RKO (cell line): ENCODE results near the gene ELMOD2.
"Not testable (repeated sequence)": the region's sequence is repeated elsewhere in the genome, so short reads cannot be mapped to it uniquely, and the experiment has no call there.

Experiments used
- DNase-seq: peaks from one replicate; pipeline ENCODE4 v3.0.0-alpha.2; 2016; ENCODE audit warnings: low spot score

The ELMOD2 gene, protein sequence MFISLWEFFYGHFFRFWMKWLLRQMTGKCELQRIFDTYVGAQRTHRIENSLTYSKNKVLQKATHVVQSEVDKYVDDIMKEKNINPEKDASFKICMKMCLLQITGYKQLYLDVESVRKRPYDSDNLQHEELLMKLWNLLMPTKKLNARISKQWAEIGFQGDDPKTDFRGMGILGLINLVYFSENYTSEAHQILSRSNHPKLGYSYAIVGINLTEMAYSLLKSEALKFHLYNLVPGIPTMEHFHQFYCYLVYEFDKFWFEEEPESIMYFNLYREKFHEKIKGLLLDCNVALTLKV

DNA sequence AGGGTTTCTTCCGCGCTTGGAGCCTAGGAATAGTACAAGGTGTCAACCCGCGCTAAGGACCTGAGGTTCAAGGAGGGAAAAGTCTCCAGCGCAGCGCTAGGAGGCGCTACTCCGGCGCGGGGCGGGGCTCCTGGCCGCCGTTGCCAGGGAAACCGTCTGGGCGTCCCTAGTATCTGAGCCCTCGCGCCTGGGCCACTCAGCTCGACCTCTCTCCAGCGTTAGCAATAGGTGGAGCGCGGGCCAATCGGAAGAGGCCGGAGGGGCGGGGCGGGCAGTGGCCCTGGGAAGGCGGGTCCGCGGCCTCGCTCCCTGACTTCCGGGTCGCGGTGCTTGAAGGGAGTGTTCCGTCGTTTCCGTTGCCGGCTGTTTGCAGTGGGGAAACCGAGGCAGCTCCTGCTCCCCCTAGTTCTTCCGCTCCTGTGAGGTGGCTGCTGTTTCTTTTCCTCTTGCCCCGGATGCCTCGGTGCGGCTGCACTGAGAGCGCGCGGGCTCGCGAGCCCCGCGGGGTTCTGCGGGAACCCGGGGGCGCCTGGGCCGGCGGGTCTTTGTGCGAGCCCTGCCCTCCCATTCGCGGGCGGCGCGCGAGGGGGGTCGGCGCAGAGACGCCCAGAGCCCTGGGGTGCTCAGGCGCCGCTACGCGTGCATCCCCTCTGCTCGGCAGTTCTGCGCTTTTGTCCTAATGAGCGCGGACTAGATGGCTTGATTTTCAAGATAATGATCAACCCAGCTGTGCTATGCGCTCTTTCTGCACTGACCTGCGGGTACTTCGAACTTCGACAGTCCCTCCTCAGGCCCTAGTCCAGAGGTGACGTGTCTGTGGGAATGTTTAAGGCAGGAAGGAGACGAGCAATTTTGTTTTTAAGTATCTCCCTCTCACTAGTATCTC is at the start of gene ELMOD2:
Gene ELMOD2, plus strand, starts transcription at position 312 of the 886 bp plus-strand sequence. CDS start 1,261 bp downstream, outside the sequence.
- DNase-seq, result peak; percentile 97

DNA sequence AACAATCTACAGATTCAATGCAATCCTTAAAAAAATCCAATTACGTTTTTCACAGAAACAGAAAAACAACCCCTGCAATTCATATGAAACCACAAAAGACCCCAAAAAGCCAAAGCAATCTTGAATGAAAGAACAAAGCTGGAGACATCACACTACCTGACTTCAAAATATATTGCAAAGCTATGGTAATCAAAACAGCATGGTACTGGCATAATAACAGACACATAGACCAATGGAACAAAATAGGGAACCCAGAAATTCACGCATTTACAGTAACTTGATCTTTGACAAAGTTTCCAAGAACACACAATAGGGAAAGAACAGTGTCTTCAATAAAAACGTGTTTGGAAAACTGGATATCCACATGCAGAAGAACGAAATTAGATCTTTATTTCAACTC is 40.5 kb upstream of the ELMOD2 start:
- DNase-seq, result no peak

DNA sequence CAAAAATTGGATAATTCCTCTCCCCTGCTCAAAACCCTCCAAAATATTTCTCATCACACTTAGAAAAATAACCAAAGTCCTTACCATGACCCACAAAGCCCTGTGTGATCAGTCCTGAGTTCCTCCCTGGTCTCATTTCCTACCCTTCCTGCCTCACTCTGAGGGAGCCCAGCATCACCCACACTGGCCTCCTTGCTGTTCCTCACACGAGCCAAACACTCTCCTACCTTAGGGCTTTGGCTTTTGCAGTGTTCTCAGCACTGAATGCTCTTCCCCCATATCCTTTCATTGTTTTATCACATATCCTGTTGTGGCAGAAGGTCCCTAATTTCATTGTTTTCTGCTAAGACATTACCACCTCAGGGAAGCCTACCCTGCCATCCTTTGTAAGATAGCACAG is 38.0 kb upstream of the ELMOD2 start:
- no peak for DNase-seq

DNA sequence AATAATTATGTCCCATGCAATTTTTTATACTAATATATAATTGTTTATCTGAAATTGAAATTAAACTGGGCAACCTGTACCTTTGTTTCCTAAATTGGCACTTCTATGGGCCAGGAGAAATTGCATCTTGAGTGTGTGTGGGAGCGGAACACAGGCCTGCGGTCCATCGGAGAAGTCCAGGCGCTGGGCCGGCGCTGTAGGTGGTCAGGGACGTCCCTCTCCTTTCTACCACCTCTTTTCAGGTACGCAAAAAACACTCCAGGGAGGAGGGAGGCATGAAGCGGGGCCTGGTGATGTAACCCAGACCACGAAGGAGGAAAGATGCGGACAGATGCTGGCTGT is 26.6 kb upstream of the ELMOD2 start:
- no peak for DNase-seq

DNA sequence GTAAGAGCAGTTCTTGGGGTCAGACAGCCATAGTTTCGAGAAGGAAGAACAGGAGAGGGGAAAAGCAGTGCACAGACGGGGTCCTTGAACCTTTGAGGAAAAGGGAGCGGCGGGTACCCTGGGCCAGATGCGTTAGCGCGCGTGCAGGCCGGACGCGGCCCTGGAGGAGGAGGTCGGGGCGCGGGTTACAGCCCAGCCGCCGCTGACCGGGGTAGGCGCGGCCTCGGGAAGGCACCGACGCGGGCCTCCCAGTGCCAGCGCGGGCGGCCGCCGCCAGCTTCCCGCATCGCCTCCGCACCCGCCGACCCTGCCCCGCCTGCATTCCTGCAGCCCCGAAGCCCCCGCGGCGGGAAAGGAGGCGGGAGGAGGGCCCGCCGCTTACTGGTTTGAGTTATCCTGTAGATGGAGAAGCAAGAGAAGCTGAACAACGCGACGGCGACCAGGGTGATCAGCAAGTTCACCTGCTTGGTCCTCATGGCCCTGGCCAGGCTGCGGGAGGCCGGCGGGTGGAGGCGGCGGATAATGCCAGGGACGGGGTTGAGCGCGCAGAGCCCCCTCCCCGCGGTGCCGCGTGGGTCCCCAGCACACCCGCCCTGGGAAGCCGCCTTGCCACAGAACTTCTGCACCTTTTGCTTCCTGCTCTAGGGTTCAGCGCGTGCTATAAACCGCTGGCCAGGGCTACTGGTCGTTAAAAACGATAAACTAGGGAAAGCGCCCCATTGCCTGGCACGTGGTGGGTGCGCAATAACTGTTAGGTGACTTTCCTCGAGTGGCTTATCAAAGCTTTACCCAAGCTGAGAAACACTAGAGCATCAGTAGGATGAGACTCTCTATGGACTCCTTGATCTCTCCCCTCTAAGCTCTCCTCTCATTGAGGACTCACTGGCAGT is 26.0 kb upstream of the ELMOD2 start, which contains the start of gene MGAT4D:
Gene MGAT4D, minus strand, starts transcription at position 547 of the 890 bp plus-strand sequence. Its CDS starts 71 bp downstream, at position 476.
- DNase-seq, result no peak

DNA sequence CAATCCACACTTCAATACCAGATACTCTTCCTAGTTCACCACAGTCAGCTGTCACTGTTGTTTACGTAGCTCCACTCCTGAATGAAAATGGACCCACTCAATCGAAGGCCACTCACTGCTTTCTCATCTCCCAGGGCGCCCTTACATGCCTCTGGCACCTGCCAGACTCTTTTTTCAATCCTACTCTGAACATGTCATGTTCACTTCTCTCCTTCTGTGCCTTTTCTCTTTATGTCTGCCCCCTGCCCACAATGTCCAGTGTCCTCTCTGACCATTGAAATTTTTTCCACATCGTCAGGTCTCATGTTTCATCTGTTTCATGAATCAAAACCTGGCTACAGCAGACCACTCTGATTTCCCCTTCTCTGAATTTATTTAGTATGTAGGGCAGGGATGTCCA is 24.6 kb upstream of the ELMOD2 start:
- DNase-seq, result no peak

DNA sequence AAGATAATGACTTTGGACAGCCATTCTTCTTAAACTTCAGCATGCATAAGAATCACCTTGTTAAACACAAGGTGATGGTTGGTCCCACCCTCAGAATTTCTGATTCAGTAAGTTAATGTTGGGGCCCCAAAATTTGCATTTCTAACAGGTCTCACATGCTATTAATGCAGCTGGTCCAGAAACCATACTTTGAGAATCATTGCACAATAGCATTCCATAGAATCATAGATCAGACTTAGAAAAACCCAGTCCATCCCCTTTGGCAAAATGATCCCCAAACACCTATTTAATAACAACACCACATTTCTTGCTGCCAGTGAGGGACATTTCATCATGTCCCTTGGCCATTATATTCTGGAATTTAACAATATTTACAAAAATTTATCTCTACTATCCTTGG is 19.7 kb upstream of the ELMOD2 start:
- no peak for DNase-seq

DNA sequence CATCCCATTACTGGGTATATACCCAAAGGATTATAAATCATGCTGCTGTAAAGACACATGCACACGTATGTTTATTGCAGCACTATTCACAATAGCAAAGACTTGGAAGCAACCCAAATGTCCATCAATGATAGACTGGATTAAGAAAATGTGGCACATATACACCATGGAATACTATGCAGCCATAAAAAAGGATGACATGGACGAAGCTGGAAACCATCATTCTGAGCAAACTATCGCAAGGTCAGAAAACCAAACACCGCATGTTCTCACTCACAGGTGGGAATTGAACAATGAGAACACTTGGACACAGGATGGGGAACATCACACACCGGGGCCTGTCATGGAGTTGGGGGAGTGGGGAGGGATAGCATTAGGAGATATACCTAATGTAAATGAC is 10.2 kb upstream of the ELMOD2 start:
- not testable (repeated sequence) for DNase-seq

DNA sequence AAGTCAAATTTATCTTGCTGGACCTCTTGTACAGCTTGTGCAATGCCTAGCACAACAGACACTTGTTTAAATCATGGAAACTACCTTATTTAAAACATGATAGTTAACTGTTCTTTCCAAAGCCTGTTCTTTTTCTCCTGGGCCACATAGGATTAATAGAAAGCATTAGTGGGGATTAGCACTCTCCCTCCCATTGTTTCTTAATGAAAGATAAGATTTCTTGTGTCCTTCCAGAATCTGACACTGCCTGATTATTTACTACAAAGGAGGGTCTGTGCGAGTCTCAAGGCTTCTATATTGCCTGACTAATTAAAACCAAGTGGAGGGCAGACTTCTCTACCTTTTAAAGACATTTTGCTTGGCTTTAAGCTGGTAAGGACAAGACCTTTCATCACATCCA is 8.5 kb upstream of the ELMOD2 start:
- DNase-seq, result no peak

DNA sequence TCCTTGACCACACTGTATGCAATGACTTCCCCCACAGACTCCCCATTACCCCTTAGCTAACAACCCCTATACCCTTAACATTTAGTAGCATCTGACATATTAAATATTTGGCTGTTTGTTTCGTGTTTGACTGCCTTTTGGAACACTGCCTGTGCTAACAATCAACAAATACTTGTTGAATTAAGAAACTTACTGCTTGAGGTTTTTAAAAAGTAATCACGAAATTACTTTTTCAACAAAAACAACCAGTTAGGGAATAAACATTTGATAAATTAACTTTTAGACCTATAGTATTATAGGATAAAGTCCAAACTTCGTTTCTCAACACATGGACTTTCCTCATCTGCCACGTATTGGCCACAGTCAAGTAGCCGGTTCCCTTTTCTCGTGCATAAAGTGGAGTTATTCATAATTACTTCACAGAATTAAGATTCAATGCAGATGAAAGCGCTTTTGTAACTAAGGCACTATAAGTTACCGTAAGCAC is 555 bp upstream of the ELMOD2 start:
- no peak for DNase-seq

DNA sequence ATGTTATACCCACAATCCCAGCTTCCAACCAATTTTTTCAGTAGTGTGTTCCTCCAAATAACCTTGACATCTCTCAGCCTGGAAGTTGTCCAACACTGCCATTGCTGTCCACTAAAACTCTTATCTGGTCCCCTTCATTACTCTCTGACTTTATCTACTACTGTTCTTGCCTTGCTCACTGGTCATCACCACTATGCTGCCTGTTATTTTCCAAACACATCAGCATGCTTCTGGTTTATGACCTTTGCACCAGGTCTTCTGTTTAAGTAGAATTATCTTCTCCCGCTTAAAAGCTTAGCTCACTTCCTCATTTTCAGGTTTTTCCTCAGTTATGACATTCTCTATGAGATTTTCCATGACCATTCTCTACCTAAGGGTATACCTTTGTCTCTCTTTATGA is 5.5 kb downstream of the ELMOD2 start:
- DNase-seq, result no peak

DNA sequence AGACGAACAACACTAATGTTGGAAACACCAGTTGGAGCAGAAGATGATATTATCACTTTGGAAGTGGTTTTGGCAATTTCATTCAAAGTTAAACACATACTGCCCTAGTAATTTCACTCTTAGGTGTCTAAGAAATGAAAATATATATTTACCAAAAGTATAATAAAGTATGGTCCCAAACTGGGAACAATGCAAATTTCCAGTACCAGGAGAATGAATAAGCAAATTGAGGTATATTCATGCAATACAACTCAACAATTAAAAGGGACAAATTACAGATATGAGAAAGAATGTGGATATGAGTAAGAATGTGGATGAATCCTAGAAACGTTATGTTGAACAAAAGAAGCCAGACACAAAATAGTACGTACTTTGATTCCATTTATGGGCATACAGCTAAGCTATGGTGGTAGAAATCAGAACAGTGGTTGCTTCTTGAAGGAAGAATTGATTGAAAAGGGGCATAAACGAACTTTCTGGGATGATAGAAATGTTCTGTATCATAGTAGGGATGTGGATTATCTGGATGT is 10.0 kb downstream of the ELMOD2 start:
- DNase-seq, result peak; percentile 32

DNA sequence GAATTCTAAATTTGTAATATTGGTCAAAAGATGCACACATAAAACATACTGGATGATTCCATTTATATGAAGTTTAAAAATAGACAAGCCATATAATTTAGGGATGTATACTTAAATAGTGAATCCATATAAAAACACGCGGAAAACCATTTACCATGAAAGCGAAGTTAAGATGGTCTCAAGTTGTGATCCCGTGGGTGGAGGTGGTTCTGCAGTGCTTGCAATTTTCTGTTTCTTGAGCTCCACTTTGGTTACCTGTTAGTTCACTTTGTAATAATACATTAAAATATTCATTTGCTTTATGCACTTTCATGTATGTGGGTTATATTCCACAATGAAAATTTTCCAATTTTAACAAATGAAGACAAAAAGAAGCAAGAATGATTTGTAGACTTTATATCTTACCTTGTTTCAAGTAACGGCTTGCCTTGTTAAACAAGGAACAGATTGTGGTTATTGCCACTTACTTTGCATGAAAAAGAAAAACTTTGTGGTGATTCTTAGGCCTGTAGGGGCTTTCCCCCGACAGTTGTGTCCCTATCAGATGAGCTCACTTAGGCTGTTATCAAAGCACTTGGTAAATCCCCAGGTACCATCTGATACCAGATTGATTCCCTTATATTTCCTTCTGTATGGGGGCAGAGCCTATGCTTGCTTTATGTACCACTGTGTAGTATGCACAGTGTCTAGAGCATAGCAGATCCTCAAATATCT is 32.6 kb downstream of the ELMOD2 start:
- DNase-seq, result no peak

DNA sequence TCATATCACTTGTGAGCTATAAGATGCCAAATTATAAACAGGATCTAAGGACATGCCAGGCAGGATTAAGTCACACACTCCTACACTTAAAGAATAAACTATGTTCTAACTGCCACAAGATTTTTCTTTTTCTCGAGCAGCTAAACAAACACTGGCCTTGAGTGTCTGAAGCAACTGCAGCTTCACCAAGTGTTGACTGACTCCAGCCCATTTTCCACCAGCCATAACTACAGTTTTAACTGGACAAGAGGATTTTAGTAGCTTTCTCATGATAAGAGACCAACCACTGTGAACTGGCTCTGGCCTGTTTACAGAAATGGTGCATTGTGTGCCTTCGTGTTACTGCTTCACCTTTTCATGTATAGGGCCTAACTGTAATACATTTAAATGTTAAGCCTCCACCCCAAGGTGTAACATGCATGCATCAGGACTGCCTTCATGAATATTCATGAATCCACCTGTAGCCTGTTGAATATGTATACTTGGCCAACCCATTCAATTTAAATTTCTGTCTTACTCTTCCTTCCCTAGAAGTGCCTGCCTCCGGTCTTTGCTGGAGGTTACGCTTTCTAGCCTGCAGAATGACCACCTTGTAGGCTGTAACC is 34.0 kb downstream of the ELMOD2 start:
- no peak for DNase-seq

DNA sequence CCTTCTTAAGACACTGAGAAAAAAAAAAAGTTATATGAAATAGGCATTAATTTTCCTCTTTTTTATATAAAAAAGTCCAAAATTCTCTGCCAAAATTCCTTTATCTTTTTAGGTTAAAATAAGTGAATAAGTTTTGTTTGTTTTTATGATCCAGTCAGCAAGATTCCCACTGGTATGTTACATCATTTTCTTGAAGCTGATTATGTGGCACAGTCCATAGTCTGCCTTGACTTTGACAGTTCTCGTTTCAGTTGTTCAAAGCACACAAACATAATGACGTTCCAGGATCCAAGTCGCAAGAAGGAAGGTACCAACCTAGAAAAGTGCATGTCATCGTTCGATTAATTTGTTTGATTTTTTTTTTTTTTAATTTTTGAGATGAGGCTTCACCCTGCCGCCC is 35.7 kb downstream of the ELMOD2 start:
- no peak for DNase-seq

DNA sequence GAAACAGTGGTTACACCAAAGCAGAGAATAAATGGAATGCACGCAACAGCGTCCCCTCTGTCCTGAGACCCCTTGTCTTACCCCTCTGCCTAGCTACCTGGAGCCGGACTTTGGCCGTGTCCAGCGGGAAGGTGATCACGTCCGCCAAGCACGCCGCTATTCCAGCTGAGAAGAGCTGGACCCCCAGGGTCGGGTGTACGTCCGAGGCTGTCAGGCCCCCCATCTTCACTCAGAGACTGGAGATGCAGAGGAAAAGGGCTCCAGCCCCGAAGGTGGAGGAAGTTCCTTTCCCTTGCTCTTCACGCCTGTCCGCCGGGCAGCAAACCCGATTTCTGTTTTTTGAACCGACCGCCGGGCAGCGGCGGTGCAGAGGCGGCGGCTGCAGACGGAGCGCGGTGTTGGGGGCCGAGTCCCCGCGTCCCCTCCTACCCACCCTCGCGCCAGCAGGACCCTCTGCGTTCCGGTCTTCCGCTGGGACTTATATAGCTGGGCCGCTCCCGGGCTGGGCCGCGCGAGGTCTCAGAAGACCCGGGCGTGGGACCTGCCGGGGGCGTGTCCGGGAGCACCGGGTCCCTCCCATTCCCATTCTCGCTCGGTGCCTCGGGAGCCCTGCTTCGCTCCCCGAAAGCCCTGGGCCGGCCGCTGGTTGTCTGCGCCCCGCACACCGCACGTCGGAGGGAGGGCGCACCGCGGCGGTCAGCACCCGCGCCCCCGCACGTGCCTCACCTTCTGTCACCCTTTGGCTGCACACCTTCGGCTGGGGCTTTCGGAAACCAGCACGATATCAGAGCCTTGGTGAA is 44.7 kb downstream of the ELMOD2 start, which contains the start of gene UCP1:
Gene UCP1, minus strand, starts transcription at position 455 of the 800 bp plus-strand sequence. Its CDS starts 232 bp downstream, at position 223.
- DNase-seq, result no peak

DNA sequence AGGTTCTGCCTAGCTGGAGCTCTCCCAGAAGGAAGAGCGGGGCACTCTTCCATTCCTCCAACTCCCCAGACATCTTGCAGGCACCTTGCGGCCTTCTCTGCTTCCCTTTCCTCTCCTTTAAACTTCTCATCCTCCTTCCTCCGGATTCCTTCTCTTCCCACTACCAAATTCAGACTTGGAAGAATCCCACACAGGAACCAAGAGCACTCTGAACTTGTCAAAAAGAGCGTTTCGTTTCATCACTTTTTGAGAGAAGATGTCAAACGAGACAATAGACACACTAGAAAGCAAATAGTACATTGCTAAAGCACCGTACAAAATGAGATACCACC is 45.3 kb downstream of the ELMOD2 start:
- no peak for DNase-seq

DNA sequence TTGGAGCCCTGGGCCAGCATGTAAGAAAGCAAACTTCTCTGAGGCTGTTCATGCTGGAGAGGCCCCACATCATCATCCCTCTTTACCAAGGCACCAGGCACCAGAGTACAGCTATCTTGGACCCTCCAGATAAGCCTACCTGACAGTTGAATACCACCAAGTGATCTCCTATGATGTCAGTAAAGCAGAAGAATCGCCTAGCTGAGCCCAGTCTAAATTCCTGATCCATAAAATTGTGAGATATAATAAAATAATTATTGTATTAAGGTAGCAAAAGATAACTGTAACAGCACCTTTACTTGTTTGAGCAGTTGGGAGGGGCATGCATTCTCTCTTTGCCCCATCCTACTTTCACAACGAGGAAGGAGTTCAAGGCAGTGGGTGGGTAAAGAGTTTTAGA is 47.7 kb downstream of the ELMOD2 start:
- DNase-seq, result no peak

DNA sequence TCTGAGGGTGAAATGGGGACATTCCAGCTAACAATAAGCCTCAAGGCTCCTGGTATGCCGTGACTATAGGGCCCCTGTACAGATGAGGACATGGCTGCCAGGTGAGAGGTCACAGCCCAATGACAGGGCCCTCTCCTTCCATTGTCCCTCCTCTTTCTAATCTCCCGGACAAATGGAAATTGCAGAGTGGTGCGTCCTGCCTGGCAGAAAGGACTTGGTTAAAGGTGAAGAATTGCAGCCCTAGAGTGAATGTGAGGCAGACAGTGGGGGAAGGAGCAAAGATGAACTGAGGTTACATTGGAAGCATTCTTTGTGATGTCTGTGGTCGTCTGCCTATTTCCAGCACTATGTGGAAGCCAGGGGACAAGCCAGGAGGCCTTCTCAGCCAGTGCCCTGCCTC is 51.5 kb downstream of the ELMOD2 start:
- no peak for DNase-seq

DNA sequence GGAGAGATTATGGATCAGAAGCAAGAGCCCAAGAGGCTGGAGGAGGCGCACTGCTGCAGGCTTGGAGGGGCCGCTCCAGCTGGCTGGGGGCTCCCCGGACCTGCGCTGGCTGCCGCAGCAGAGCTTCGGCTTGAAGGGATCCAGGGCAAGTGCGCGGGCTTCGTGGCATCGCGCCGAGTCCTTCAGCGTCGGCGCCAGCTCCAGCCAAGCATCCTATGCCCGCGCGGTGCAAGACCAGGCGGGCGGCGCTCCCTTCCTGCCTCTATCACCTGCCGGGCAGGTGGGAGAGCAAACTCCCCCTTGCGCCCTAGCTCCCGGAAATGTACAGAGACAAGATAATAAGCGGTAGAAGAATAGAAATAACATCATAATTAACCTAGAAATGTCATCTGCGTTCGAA is 55.3 kb downstream of the ELMOD2 start:
- no peak for DNase-seq
